ENCODE data around the gene MYL10. TPM values are rescaled to one million over a fixed set of nuclear protein-coding genes. Genes with fewer than 3 reads are reported as not detected.

MYL10 gene
- total RNA-seq, 1 donor from 2014 or later = not detected

GRCh38 chr7:101669307-101669706 is 40.2 kb upstream of the MYL10 start:
- H3K4me1 ChIP-seq = no peaks in the 10 kb centered on the region
- H3K9me3 ChIP-seq = no peaks in the 10 kb centered on the region
- DNase-seq (ENCODE audit: extremely low spot score in 2 of 2) = no peak
- TF ChIP-seq POLR2AphosphoS5 (IDR thresholded peaks at IDR 0.05; ENCODE audit: insufficient read depth in 1 of 2, low read depth in 1 of 2) (no peak), POLR2A (IDR thresholded peaks at IDR 0.05) (no peak), CTCF (IDR thresholded peaks at IDR 0.05) (no peak)
- no peaks in the 10 kb centered on the region for H3K36me3 ChIP-seq
- H3K4me3 ChIP-seq = no peak overlapping the region
- intact Hi-C loops (cut with DNase I) = no loop called here
- H3K27me3 ChIP-seq = no peaks in the 10 kb centered on the region
- no peak overlapping the region for H3K27ac ChIP-seq

GRCh38 chr7:101668726-101669125 is 39.6 kb upstream of the MYL10 start:
- no peaks in the 10 kb centered on the region for H3K4me1 ChIP-seq
- no peaks in the 10 kb centered on the region for H3K27me3 ChIP-seq
- no peak overlapping the region for H3K4me3 ChIP-seq
- intact Hi-C loops (cut with DNase I) = no loop called here
- H3K36me3 ChIP-seq = no peaks in the 10 kb centered on the region
- no peak overlapping the region for H3K27ac ChIP-seq
- TF ChIP-seq POLR2AphosphoS5 (IDR thresholded peaks at IDR 0.05; ENCODE audit: insufficient read depth in 1 of 2, low read depth in 1 of 2) = no peak
- TF ChIP-seq CTCF (IDR thresholded peaks at IDR 0.05) = no peak
- no peak for TF ChIP-seq POLR2A (IDR thresholded peaks at IDR 0.05)
- no peak for DNase-seq (ENCODE audit: extremely low spot score in 2 of 2)
- H3K9me3 ChIP-seq = no peaks in the 10 kb centered on the region

GRCh38 chr7:101667920-101668319 is 38.8 kb upstream of the MYL10 start:
- intact Hi-C loops (cut with DNase I) = no loop called here
- no peaks in the 10 kb centered on the region for H3K9me3 ChIP-seq
- H3K4me3 ChIP-seq = no peak overlapping the region
- TF ChIP-seq POLR2A (IDR thresholded peaks at IDR 0.05) (no peak), CTCF (IDR thresholded peaks at IDR 0.05) (no peak), POLR2AphosphoS5 (IDR thresholded peaks at IDR 0.05; ENCODE audit: insufficient read depth in 1 of 2, low read depth in 1 of 2) (no peak)
- no peak for DNase-seq (ENCODE audit: extremely low spot score in 2 of 2)
- H3K4me1 ChIP-seq = no peaks in the 10 kb centered on the region
- no peak overlapping the region for H3K27ac ChIP-seq
- H3K36me3 ChIP-seq = no peaks in the 10 kb centered on the region
- H3K27me3 ChIP-seq = no peaks in the 10 kb centered on the region

GRCh38 chr7:101667399-101667798 is 38.3 kb upstream of the MYL10 start:
- TF ChIP-seq POLR2A (IDR thresholded peaks at IDR 0.05) (no peak), POLR2AphosphoS5 (IDR thresholded peaks at IDR 0.05; ENCODE audit: insufficient read depth in 1 of 2, low read depth in 1 of 2) (no peak), CTCF (IDR thresholded peaks at IDR 0.05) (no peak)
- no peak for DNase-seq (ENCODE audit: extremely low spot score in 2 of 2)
- H3K4me1 ChIP-seq = no peaks in the 10 kb centered on the region
- H3K36me3 ChIP-seq = no peaks in the 10 kb centered on the region
- intact Hi-C loops (cut with DNase I) = no loop called here
- H3K9me3 ChIP-seq = no peaks in the 10 kb centered on the region
- H3K27me3 ChIP-seq = no peaks in the 10 kb centered on the region
- H3K27ac ChIP-seq = no peak overlapping the region
- no peak overlapping the region for H3K4me3 ChIP-seq

- no peaks in the 10 kb centered on the region for H3K4me1 ChIP-seq
- no peak for DNase-seq (ENCODE audit: extremely low spot score in 2 of 2)
- no peak overlapping the region for H3K27ac ChIP-seq
- no peaks in the 10 kb centered on the region for H3K36me3 ChIP-seq
- H3K9me3 ChIP-seq = no peaks in the 10 kb centered on the region
- no peak overlapping the region for H3K4me3 ChIP-seq
- intact Hi-C loops (cut with DNase I) = no loop called here
- H3K27me3 ChIP-seq = no peaks in the 10 kb centered on the region
- TF ChIP-seq CTCF (IDR thresholded peaks at IDR 0.05) (no peak), POLR2A (IDR thresholded peaks at IDR 0.05) (no peak), POLR2AphosphoS5 (IDR thresholded peaks at IDR 0.05; ENCODE audit: insufficient read depth in 1 of 2, low read depth in 1 of 2) (no peak)
Measured at GRCh38 chr7:101666741-101667140, 37.6 kb upstream of the MYL10 start.
